ENCODE data around the gene MAGI2.

GRCh38 chr7:79361214-79361613 lies 92.3 kb downstream of the MAGI2 start:
- TF ChIP-seq CTCF (conservative IDR thresholded peaks at IDR 0.05 in 1 of 2, IDR thresholded peaks at IDR 0.05 in 1 of 2; ENCODE audit: extremely low read depth in 1 of 2, insufficient read depth in 1 of 2, low read depth in 1 of 2, low read length in 2 of 2) (peak; percentile 41 to 44), EZH2 (IDR thresholded peaks at IDR 0.05; ENCODE audit: borderline replicate concordance, low read length) (no peak)
